ENCODE measurements around the gene SETMAR. TPM values are rescaled to one million over a fixed set of nuclear protein-coding genes. Genes with fewer than 3 reads are reported as not detected.

The SETMAR gene
- total and polyA plus RNA-seq, 4 donors, result 4.5 to 9.7 (median 5.8) TPM

DNA sequence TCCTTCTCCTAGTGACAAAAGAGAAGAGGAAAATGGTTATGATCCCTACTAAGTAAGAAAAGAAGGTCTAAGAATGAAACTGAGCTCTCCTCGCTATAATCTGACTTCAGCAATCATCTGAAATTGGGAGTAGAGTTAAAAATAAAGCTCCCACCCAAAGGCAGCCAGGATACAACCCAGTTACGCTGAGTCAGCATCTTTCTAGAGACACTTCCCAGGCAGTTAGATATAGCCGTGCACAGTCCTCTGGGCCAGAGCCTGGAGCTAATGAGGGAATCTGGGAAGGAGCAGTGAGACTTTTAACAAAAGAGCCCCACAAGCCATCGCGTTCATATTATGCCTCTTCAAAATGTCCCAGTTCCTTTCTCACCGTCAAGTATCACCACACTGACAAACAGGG is 39.1 kb upstream of the SETMAR start:
- H3K9me3 ChIP-seq (ENCODE audit: control insufficient read depth in 4 of 4, low read length in 3 of 4), result no peaks in the 10 kb centered on the region
- no peak overlapping the region for H3K27ac ChIP-seq (ENCODE audit: low read depth in 1 of 2, low read length in 2 of 2)
- H3K9ac ChIP-seq (ENCODE audit: low read depth in 1 of 2, low read length in 2 of 2), result no peak overlapping the region
- WGBS, result 90% methylated on average over 6 of the region's 6 CpGs
- no peaks in the 10 kb centered on the region for H3K27me3 ChIP-seq (ENCODE audit: control insufficient read depth in 4 of 4, insufficient read depth in 4 of 4, low read length in 3 of 4)
- no peaks in the 10 kb centered on the region for H3K4me1 ChIP-seq (ENCODE audit: control insufficient read depth in 4 of 4, insufficient read depth in 4 of 4, low read length in 3 of 4)
- H3K4me3 ChIP-seq (ENCODE audit: low read depth in 1 of 3, low read length in 3 of 3), result no peak overlapping the region
- TF ChIP-seq RXRA (IDR thresholded peaks at IDR 0.05) (no peak), EGR1 (IDR thresholded peaks at IDR 0.05; ENCODE audit: low read depth in 2 of 2) (no peak), SP1 (IDR thresholded peaks at IDR 0.05) (no peak), RAD21 (IDR thresholded peaks at IDR 0.05) (no peak), FOXA2 (IDR thresholded peaks at IDR 0.05) (no peak), GABPA (IDR thresholded peaks at IDR 0.05 in 1 of 2, conservative IDR thresholded peaks at IDR 0.05 in 1 of 2) (no peak), FOXA1 (IDR thresholded peaks at IDR 0.05) (no peak), YY1 (IDR thresholded peaks at IDR 0.05) (no peak), HNF4A (conservative IDR thresholded peaks at IDR 0.05) (no peak), NR2F2 (IDR thresholded peaks at IDR 0.05) (no peak), JUND (IDR thresholded peaks at IDR 0.05) (no peak)
- TF ChIP-seq, protein P1, sequence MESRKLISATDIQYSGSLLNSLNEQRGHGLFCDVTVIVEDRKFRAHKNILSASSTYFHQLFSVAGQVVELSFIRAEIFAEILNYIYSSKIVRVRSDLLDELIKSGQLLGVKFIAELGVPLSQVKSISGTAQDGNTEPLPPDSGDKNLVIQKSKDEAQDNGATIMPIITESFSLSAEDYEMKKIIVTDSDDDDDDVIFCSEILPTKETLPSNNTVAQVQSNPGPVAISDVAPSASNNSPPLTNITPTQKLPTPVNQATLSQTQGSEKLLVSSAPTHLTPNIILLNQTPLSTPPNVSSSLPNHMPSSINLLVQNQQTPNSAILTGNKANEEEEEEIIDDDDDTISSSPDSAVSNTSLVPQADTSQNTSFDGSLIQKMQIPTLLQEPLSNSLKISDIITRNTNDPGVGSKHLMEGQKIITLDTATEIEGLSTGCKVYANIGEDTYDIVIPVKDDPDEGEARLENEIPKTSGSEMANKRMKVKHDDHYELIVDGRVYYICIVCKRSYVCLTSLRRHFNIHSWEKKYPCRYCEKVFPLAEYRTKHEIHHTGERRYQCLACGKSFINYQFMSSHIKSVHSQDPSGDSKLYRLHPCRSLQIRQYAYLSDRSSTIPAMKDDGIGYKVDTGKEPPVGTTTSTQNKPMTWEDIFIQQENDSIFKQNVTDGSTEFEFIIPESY (IDR thresholded peaks at IDR 0.05), result no peak
- TF ChIP-seq, protein P2, sequence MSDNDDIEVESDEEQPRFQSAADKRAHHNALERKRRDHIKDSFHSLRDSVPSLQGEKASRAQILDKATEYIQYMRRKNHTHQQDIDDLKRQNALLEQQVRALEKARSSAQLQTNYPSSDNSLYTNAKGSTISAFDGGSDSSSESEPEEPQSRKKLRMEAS (IDR thresholded peaks at IDR 0.05), result no peak
- TF ChIP-seq, protein P3, sequence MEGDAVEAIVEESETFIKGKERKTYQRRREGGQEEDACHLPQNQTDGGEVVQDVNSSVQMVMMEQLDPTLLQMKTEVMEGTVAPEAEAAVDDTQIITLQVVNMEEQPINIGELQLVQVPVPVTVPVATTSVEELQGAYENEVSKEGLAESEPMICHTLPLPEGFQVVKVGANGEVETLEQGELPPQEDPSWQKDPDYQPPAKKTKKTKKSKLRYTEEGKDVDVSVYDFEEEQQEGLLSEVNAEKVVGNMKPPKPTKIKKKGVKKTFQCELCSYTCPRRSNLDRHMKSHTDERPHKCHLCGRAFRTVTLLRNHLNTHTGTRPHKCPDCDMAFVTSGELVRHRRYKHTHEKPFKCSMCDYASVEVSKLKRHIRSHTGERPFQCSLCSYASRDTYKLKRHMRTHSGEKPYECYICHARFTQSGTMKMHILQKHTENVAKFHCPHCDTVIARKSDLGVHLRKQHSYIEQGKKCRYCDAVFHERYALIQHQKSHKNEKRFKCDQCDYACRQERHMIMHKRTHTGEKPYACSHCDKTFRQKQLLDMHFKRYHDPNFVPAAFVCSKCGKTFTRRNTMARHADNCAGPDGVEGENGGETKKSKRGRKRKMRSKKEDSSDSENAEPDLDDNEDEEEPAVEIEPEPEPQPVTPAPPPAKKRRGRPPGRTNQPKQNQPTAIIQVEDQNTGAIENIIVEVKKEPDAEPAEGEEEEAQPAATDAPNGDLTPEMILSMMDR (IDR thresholded peaks at IDR 0.05; ENCODE audit: low read depth, low read length, missing input control), result no peak
- TF ChIP-seq, protein P4, sequence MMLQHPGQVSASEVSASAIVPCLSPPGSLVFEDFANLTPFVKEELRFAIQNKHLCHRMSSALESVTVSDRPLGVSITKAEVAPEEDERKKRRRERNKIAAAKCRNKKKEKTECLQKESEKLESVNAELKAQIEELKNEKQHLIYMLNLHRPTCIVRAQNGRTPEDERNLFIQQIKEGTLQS (IDR thresholded peaks at IDR 0.05), result no peak
- TF ChIP-seq, protein P5, sequence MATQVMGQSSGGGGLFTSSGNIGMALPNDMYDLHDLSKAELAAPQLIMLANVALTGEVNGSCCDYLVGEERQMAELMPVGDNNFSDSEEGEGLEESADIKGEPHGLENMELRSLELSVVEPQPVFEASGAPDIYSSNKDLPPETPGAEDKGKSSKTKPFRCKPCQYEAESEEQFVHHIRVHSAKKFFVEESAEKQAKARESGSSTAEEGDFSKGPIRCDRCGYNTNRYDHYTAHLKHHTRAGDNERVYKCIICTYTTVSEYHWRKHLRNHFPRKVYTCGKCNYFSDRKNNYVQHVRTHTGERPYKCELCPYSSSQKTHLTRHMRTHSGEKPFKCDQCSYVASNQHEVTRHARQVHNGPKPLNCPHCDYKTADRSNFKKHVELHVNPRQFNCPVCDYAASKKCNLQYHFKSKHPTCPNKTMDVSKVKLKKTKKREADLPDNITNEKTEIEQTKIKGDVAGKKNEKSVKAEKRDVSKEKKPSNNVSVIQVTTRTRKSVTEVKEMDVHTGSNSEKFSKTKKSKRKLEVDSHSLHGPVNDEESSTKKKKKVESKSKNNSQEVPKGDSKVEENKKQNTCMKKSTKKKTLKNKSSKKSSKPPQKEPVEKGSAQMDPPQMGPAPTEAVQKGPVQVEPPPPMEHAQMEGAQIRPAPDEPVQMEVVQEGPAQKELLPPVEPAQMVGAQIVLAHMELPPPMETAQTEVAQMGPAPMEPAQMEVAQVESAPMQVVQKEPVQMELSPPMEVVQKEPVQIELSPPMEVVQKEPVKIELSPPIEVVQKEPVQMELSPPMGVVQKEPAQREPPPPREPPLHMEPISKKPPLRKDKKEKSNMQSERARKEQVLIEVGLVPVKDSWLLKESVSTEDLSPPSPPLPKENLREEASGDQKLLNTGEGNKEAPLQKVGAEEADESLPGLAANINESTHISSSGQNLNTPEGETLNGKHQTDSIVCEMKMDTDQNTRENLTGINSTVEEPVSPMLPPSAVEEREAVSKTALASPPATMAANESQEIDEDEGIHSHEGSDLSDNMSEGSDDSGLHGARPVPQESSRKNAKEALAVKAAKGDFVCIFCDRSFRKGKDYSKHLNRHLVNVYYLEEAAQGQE (IDR thresholded peaks at IDR 0.05), result no peak
- no peaks in the 10 kb centered on the region for H3K36me3 ChIP-seq (ENCODE audit: control insufficient read depth in 4 of 4, insufficient read depth in 3 of 4, low read depth in 1 of 4, low read length in 3 of 4)
- DNase-seq (ENCODE audit: low spot score), result no peak

DNA sequence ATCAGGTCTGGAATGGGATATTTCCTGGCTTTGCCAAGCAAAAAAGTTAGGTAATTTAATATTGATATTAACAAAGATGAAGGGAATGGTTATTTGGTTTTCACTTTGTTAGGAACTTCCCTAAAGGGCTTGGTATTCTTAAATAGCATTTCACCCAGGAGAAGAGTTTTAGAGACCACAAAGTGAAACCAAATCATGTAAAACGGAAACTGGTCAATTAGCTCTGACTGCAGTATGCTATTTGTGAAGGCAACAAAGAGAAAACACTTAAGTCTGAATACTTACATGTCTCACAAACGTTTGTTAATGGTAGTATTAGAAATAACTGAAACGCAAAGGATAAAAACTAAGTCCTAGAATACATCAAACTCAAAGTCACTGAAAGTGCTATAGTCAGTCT is 32.4 kb upstream of the SETMAR start:
- no peak overlapping the region for H3K4me3 ChIP-seq (ENCODE audit: low read depth in 1 of 3, low read length in 3 of 3)
- no peak overlapping the region for H3K9ac ChIP-seq (ENCODE audit: low read depth in 1 of 2, low read length in 2 of 2)
- TF ChIP-seq, protein P2 (IDR thresholded peaks at IDR 0.05), result no peak
- no peak for TF ChIP-seq HNF4A (conservative IDR thresholded peaks at IDR 0.05)
- no peak for TF ChIP-seq FOXA1 (IDR thresholded peaks at IDR 0.05)
- TF ChIP-seq TAF1 (conservative IDR thresholded peaks at IDR 0.05), result no peak
- TF ChIP-seq YY1 (IDR thresholded peaks at IDR 0.05), result no peak
- TF ChIP-seq, protein P3 (IDR thresholded peaks at IDR 0.05; ENCODE audit: low read depth, low read length, missing input control), result no peak
- no peak for TF ChIP-seq RAD21 (IDR thresholded peaks at IDR 0.05)
- H3K27me3 ChIP-seq (ENCODE audit: control insufficient read depth in 4 of 4, insufficient read depth in 4 of 4, low read length in 3 of 4), result no peaks in the 10 kb centered on the region
- H3K36me3 ChIP-seq (ENCODE audit: control insufficient read depth in 4 of 4, insufficient read depth in 3 of 4, low read depth in 1 of 4, low read length in 3 of 4), result no peaks in the 10 kb centered on the region
- no peaks in the 10 kb centered on the region for H3K9me3 ChIP-seq (ENCODE audit: control insufficient read depth in 4 of 4, low read length in 3 of 4)
- WGBS, result 35% methylated on average over 3 of the region's 3 CpGs
- DNase-seq (ENCODE audit: low spot score), result no peak
- no peaks in the 10 kb centered on the region for H3K4me1 ChIP-seq (ENCODE audit: control insufficient read depth in 4 of 4, insufficient read depth in 4 of 4, low read length in 3 of 4)
- H3K27ac ChIP-seq (ENCODE audit: low read depth in 1 of 2, low read length in 2 of 2), result no peak overlapping the region
